Lower lobe of right lung (tissue), 2 donors: ENCODE data around the gene HDAC9. TPM values are rescaled to one million over a fixed set of nuclear protein-coding genes. Genes with fewer than 3 reads are reported as not detected.

Experiments used
- ATAC-seq, 2 donors: fragments of 200-7000 bp; cut with Tn5 transposase; one replicate each; pipeline ENCODE4 v1.9.1; 2020 to 2022; ENCODE audit warnings: mild to moderate bottlenecking in 2 of 2, moderate library complexity in 2 of 2
- DNase-seq: peaks from one replicate; pipeline ENCODE4 v3.0.0-alpha.2; 2020
- H3K27ac ChIP-seq: fragments of 200-600 bp; one replicate; pipeline ENCODE4 v1.8.0; 2022
- H3K27me3 ChIP-seq: fragments of 200-600 bp; one replicate; pipeline ENCODE4 v1.8.0; 2022; ENCODE audit warnings: low read depth
- H3K36me3 ChIP-seq: fragments of 200-600 bp; one replicate; pipeline ENCODE4 v1.8.0; 2022; ENCODE audit warnings: mild to moderate bottlenecking
- H3K4me1 ChIP-seq: fragments of 200-600 bp; one replicate; pipeline ENCODE4 v1.8.0; 2022
- H3K4me3 ChIP-seq: fragments of 200-600 bp; one replicate; pipeline ENCODE4 v1.8.0; 2022; ENCODE audit warnings: mild to moderate bottlenecking
- H3K9me3 ChIP-seq: fragments of 200-600 bp; one replicate; pipeline ENCODE4 v1.8.0; 2022
- CTCF ChIP-seq: fragments of 200-600 bp; IDR thresholded peaks from one replicate; pipeline ENCODE4 v1.8.0; 2022; ENCODE audit warnings: antibody characterized with exemption, mild to moderate bottlenecking
- intact Hi-C: fragments of 100-400 bp; cut with DNase I; formaldehyde crosslinking; loops from one replicate; pipeline ENCODE4 v1.11.0; 2022
- total RNA-seq: library from RNA; stranded (reverse); fragmentation: NEBNext Ultra II Directional; extraction: Animal tissue kit (Norgen Biotek cat#: 25700); gene quantifications from one replicate; pipeline ENCODE4 v1.2.1, GENCODE V29; 2021
- donor health status: DM: no; HTN: yes; CAD: no; lungs with severe emphysema.

Gene HDAC9
- total RNA-seq, 1 donor from 2014 or later = 14.3 TPM

GRCh38 chr7:18780938-18781337, 285.4 kb downstream of the HDAC9 start:
- intact Hi-C loops = no loop called here

GRCh38 chr7:18786196-18786727, 290.7 kb downstream of the HDAC9 start:
- Histone ChIP-seq H3K36me3 (no peaks in the 10 kb centered on the region), H3K9me3 (no peaks in the 10 kb centered on the region), H3K4me1 (no peaks in the 10 kb centered on the region), H3K27ac (no peak overlapping the region), H3K4me3 (no peak overlapping the region), H3K27me3 (no peaks in the 10 kb centered on the region)
- TF ChIP-seq CTCF = no peak
- ATAC-seq (no peak), DNase-seq (no peak)
- intact Hi-C loops = no loop called here

More at GRCh38 chr7:18780938-18781337, 285.4 kb downstream of the HDAC9 start:
- no peak for DNase-seq
- no peak for TF ChIP-seq CTCF
- Histone ChIP-seq H3K27ac (no peak overlapping the region), H3K36me3 (no peaks in the 10 kb centered on the region), H3K9me3 (no peaks in the 10 kb centered on the region), H3K4me3 (no peak overlapping the region), H3K4me1 (no peaks in the 10 kb centered on the region), H3K27me3 (no peaks in the 10 kb centered on the region)
- no peak for ATAC-seq

GRCh38 chr7:18786796-18787195, 291.2 kb downstream of the HDAC9 start:
- H3K27ac ChIP-seq = no peak overlapping the region
- no peak for TF ChIP-seq CTCF

GRCh38 chr7:18788026-18788425, 292.5 kb downstream of the HDAC9 start:
- H3K4me1 ChIP-seq = no peaks in the 10 kb centered on the region
- no peaks in the 10 kb centered on the region for H3K27me3 ChIP-seq
- no peak overlapping the region for H3K4me3 ChIP-seq
- H3K27ac ChIP-seq = no peak overlapping the region
- intact Hi-C loops = no loop called here
- no peaks in the 10 kb centered on the region for H3K36me3 ChIP-seq
- no peak for TF ChIP-seq CTCF
- ATAC-seq = no peak
- H3K9me3 ChIP-seq = no peaks in the 10 kb centered on the region
- no peak for DNase-seq

More at GRCh38 chr7:18786796-18787195, 291.2 kb downstream of the HDAC9 start:
- ATAC-seq (no peak), DNase-seq (no peak)
- Histone ChIP-seq H3K36me3 (no peaks in the 10 kb centered on the region), H3K4me3 (no peak overlapping the region), H3K27me3 (no peaks in the 10 kb centered on the region), H3K9me3 (no peaks in the 10 kb centered on the region), H3K4me1 (no peaks in the 10 kb centered on the region)
- intact Hi-C loops = no loop called here

GRCh38 chr7:18792871-18793595, 297.5 kb downstream of the HDAC9 start:
- ATAC-seq = no peak
- Histone ChIP-seq H3K27me3 (no peaks in the 10 kb centered on the region), H3K9me3 (no peaks in the 10 kb centered on the region), H3K4me1 (no peaks in the 10 kb centered on the region), H3K4me3 (no peak overlapping the region), H3K27ac (no peak overlapping the region), H3K36me3 (no peaks in the 10 kb centered on the region)
- intact Hi-C loops = no loop called here
- no peak for TF ChIP-seq CTCF
- no peak for DNase-seq
